Coronary artery (tissue), 2 donors: Measurements from ENCODE around the gene CNTD1.

Experiments
- DNase-seq: peaks from one replicate; pipeline ENCODE4 v3.0.0-alpha.2; 2017; ENCODE audit warnings: low spot score
- H3K27ac ChIP-seq, 2 donors: fragments of 200-600 bp; sonication (generic); one replicate each; pipeline ENCODE4 v1.5.1; 2016 to 2019
- H3K4me3 ChIP-seq: fragments of 200-600 bp; sonication (generic); 2 replicates; pipeline ENCODE4 v1.5.1; 2016; ENCODE audit warnings: mild to moderate bottlenecking, moderate library complexity
- TF ChIP-seq, protein P1 (sequence below): fragments of 200-600 bp; sonication (generic); IDR thresholded peaks from one replicate; pipeline ENCODE4 v1.5.1; 2019; ENCODE audit warnings: antibody characterized with exemption

Gene CNTD1

DNA sequence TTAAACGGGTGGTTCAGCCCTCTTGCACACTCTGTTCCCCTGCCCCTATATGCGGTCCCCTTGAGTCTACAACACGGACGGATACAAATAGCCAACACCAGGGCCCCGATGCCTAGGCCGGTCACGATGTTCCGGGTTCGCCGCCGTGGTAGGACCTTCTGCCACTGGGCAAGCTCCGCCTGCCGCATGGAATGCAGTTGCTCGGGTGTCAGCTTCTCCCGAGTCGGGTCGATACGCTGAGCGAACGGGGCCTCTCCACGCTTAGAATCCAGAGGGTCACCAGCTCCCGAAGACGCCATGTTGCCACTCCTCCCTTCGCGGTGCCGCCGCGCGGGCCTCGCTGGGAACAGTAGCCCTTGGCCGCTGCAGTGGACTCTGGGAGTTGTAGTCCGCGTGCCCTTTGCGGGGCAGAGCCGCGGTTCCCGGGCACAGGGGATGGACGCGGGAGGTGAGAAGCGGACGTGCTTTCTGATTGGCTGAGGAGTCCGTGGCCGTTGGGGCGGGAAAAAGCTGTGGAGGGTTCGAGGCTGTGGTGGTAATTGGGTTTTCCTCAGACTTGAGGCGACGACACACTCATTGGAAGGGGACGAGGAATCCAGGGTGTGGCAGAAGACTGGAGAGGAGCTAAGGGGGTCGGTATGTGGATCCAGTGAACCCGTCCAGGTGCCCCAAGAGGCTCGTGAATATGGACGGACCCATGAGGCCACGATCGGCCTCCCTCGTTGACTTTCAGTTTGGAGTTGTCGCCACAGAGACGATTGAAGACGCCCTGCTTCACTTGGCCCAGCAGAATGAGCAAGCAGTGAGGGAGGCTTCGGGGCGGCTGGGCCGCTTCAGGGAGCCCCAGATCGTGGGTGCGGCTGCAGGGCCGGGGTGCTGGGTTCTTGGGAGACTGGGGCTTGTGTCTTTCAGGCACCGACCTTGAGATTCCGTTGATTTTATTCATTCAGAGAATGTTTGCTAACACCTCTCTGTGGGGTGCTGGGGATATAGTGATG, at the start of gene CNTD1, which contains the start of gene COA3:
Gene CNTD1 (plus strand): TSS at position 479 of the 998 bp plus-strand sequence. CDS start 207 bp downstream, at position 686.
Gene COA3 (minus strand): TSS at position 322 of the 998 bp plus-strand sequence. CDS start 23 bp downstream, at position 299.
- Histone ChIP-seq H3K27ac (peak within 1 kb of the TSS; percentile 25 to 80), H3K4me3 (peak within 1 kb of the TSS; percentile 94)
- TF ChIP-seq, protein P1, sequence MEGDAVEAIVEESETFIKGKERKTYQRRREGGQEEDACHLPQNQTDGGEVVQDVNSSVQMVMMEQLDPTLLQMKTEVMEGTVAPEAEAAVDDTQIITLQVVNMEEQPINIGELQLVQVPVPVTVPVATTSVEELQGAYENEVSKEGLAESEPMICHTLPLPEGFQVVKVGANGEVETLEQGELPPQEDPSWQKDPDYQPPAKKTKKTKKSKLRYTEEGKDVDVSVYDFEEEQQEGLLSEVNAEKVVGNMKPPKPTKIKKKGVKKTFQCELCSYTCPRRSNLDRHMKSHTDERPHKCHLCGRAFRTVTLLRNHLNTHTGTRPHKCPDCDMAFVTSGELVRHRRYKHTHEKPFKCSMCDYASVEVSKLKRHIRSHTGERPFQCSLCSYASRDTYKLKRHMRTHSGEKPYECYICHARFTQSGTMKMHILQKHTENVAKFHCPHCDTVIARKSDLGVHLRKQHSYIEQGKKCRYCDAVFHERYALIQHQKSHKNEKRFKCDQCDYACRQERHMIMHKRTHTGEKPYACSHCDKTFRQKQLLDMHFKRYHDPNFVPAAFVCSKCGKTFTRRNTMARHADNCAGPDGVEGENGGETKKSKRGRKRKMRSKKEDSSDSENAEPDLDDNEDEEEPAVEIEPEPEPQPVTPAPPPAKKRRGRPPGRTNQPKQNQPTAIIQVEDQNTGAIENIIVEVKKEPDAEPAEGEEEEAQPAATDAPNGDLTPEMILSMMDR, result no peak
- DNase-seq, result peak; percentile 83

DNA sequence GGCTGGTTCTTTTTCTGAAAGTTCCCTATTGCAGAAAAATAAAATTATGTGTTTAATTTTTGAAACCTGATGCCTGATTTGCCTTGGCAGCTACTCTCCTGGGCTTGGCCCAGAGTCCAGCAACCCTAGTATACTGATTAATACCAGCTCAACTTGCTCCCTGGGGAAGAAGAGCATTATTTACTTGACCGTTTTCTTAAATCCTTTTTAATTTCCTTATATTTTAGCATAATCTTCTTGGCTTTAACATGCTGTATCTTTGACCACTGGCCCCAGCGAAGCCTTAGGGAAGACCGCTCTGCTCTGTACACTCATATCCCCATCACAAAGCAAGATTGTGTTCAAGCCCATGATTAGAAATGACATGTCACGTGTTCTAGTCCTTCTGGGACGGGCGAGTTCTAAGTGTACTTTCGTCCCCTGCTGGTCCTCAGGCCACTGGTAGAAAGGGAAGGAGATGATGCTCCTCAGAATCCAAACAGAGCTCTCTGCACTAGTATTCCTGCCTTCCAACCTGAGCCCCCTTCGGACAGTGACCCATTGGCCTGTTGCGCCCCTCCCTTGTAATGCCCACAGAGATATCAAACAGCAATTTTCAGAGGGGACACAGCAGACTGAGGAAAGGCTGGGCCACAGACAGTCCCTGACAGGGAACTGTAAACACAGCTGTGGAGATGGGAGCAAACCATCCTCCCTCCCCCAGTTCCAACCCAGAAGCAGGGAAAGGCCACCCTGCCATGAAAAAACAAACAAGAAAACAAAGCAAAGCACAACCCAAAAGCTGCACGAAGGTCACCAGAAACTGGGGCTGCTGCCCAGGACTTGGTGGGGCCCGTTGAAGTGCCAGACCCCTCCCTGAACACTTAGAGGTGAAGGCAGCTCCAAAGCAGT, 49.5 kb upstream of the CNTD1 start:
- Histone ChIP-seq H3K27ac (peak overlapping the region in 1 of 2 donors; percentile 84), H3K4me3 (no peak overlapping the region)
- DNase-seq, result no peak
- TF ChIP-seq, protein P1, result no peak

DNA sequence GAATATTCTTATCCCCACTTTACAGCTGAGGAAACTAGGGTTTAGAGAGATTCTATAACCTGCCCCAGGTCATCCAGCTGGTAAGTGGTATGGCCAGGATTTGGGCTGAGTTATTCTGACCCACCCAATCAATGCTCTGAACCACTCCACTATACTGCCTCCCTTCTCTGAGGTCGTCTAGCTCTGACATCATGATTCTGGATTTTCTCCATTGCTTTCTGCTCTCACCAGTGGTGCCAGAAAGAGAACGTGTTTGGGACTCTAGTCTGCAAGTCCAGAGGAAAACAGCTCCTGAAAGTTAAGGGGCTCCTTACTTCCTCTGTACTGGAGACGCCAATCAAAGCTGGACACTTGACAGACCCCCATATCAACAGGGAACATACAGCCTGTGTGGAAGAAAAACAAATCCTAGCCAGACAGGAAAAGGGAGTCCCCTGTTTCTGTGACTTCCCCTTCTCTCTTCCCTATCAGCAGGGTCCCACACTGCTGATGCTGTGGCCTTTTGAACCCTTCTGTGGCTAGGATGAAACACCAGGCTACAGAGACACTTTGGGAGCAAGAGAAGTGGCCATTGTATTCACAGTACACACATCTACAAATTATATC, 47.8 kb upstream of the CNTD1 start:
- TF ChIP-seq, protein P1, result no peak
- no peak overlapping the region for H3K4me3 ChIP-seq
- DNase-seq, result no peak
- peak overlapping the region in 1 of 2 donors; percentile 84 for H3K27ac ChIP-seq

- DNase-seq, result no peak
- Histone ChIP-seq H3K27ac (peak overlapping the region in 1 of 2 donors; percentile 84), H3K4me3 (no peak overlapping the region)
- TF ChIP-seq, protein P1, result no peak
These were observed 47.0 kb upstream of the CNTD1 start for GRCh38 chr17:42751628-42752027.

- no peak for DNase-seq
These were observed 43.9 kb upstream of the CNTD1 start for GRCh38 chr17:42754782-42755181.

More at GRCh38 chr17:42754782-42755181, 43.9 kb upstream of the CNTD1 start:
- H3K27ac ChIP-seq, result peak overlapping the region in 1 of 2 donors; percentile 45
- H3K4me3 ChIP-seq, result no peak overlapping the region
- TF ChIP-seq, protein P1, result no peak
